HG02973 (cell line): Measurements from ENCODE around the gene SMPD2.
A peak's percentile ranks its signal among the peaks of the same experiment; 100 is the strongest.

ENCODE experiments used
- ATAC-seq: cut with Tn5 transposase; IDR thresholded peaks from one replicate; pipeline ENCODE4 v1.9.1; 2021; ENCODE audit warnings: moderate library complexity; ENCODE audit not compliant: unreplicated experiment

Gene SMPD2

GRCh38 chr6:109482905-109483734 lies 42.6 kb downstream of the SMPD2 start, which contains the start of gene ZBTB24:
Gene ZBTB24, minus strand, starts transcription at chr6:109483219. Its CDS starts 1,193 bp downstream, at chr6:109482026.
- peak; percentile 86 for ATAC-seq

GRCh38 chr6:109483735-109484057 lies 43.2 kb downstream of the SMPD2 start:
- ATAC-seq = no peak

GRCh38 chr6:109484122-109484521 lies 43.6 kb downstream of the SMPD2 start:
- no peak for ATAC-seq

- ATAC-seq = no peak
These were observed 44.9 kb downstream of the SMPD2 start for GRCh38 chr6:109485266-109485935.

GRCh38 chr6:109486068-109486467 lies 45.5 kb downstream of the SMPD2 start:
- ATAC-seq = no peak

- no peak for ATAC-seq
These were observed 47.5 kb downstream of the SMPD2 start for GRCh38 chr6:109488001-109488400.

GRCh38 chr6:109490713-109491112 lies 50.2 kb downstream of the SMPD2 start:
- no peak for ATAC-seq

- no peak for ATAC-seq
These were observed 50.8 kb downstream of the SMPD2 start for GRCh38 chr6:109491207-109491938.
